Vagina (tissue), 2 donors: ENCODE data around the gene PCSK9. TPM values are rescaled to one million over a fixed set of nuclear protein-coding genes. Genes with fewer than 3 reads are reported as not detected.

Source experiments
- DNase-seq, 2 donors: peaks; one replicate each; pipeline ENCODE4 v3.0.0-alpha.2; 2017; ENCODE audit errors: extremely low spot score in 2 of 2
- H3K27ac ChIP-seq: fragments of 200-600 bp; sonication (generic); one replicate; pipeline ENCODE4 v1.5.1; 2019
- H3K27me3 ChIP-seq: fragments of 200-600 bp; sonication (generic); one replicate; pipeline ENCODE4 v1.5.1; 2019
- H3K36me3 ChIP-seq, 2 donors: fragments of 200-600 bp; sonication (generic); one replicate each; pipeline ENCODE4 v1.5.1; 2017 to 2019
- H3K4me1 ChIP-seq: fragments of 200-600 bp; sonication (generic); one replicate; pipeline ENCODE4 v1.5.1; 2019
- H3K4me3 ChIP-seq, 2 donors: fragments of 200-600 bp; sonication (generic); 1 replicate in 1 of 2; 2 replicates in 1 of 2; pipeline ENCODE4 v1.5.1; 2016 to 2019
- H3K9me3 ChIP-seq: fragments of 200-600 bp; sonication (generic); one replicate; pipeline ENCODE4 v1.5.1; 2019
- CTCF ChIP-seq, 3 experiments: fragments of 450-650 bp in 2 of 3; fragments of 200-600 bp in 1 of 3; sonication (generic) in 1 of 3; IDR thresholded peaks; one replicate each; pipeline ENCODE4 v1.5.1; 2017 to 2019; ENCODE audit warnings: antibody characterized with exemption in 3 of 3, mild to moderate bottlenecking in 2 of 3, moderate library complexity in 2 of 3
- POLR2A ChIP-seq, 2 donors: fragments of 450-650 bp; IDR thresholded peaks; one replicate each; pipeline ENCODE4 v1.6.1; 2017; ENCODE audit warnings: antibody characterized with exemption in 2 of 2, mild to moderate bottlenecking in 2 of 2, moderate library complexity in 2 of 2
- POLR2AphosphoS5 ChIP-seq, 2 donors: sonication (generic); formaldehyde crosslinking; IDR thresholded peaks; one replicate each; pipeline ENCODE4 v1.9.0; 2017; ENCODE audit warnings: antibody characterized with exemption in 2 of 2, mild to moderate bottlenecking in 2 of 2, low read depth in 1 of 2; ENCODE audit not compliant: insufficient read depth in 1 of 2
- intact Hi-C: fragments of 100-400 bp; cut with DNase I; formaldehyde crosslinking; loops from one replicate; pipeline ENCODE4 v1.15.1; 2023
- total RNA-seq: library from RNA; depleted of rRNA; stranded (reverse); fragments of >200 nt; gene quantifications from one replicate; pipeline ENCODE4 v1.2.3, GENCODE V29; 2016

The PCSK9 gene
- total RNA-seq, 1 donor from 2014 or later, result 0.25 TPM

GRCh38 chr1:55051169-55051568 lies 11.8 kb downstream of the PCSK9 start:
- H3K27me3 ChIP-seq, result no peaks in the 10 kb centered on the region
- intact Hi-C loops, result no loop called here
- no peak overlapping the region for H3K27ac ChIP-seq
- DNase-seq, result no peak
- H3K9me3 ChIP-seq, result no peaks in the 10 kb centered on the region
- no peak for TF ChIP-seq POLR2AphosphoS5 (IDR thresholded peaks at IDR 0.05; ENCODE audit: insufficient read depth in 1 of 2, low read depth in 1 of 2)
- TF ChIP-seq CTCF (IDR thresholded peaks at IDR 0.05), result no peak
- no peak for TF ChIP-seq POLR2A (IDR thresholded peaks at IDR 0.05)
- H3K4me1 ChIP-seq, result no peaks in the 10 kb centered on the region
- H3K36me3 ChIP-seq, result no peaks in the 10 kb centered on the region
- H3K4me3 ChIP-seq, result no peak overlapping the region

GRCh38 chr1:55051621-55052020 lies 12.3 kb downstream of the PCSK9 start:
- Histone ChIP-seq H3K27me3 (no peaks in the 10 kb centered on the region), H3K27ac (no peak overlapping the region)
- intact Hi-C loops, result no loop called here

GRCh38 chr1:55052221-55053142 lies 13.1 kb downstream of the PCSK9 start:
- H3K27ac ChIP-seq, result no peak overlapping the region
- H3K27me3 ChIP-seq, result no peaks in the 10 kb centered on the region
- H3K36me3 ChIP-seq, result no peaks in the 10 kb centered on the region
- no peaks in the 10 kb centered on the region for H3K4me1 ChIP-seq
- H3K9me3 ChIP-seq, result no peaks in the 10 kb centered on the region
- no peak for DNase-seq
- intact Hi-C loops, result no loop called here
- TF ChIP-seq CTCF (IDR thresholded peaks at IDR 0.05) (no peak), POLR2AphosphoS5 (IDR thresholded peaks at IDR 0.05; ENCODE audit: insufficient read depth in 1 of 2, low read depth in 1 of 2) (no peak), POLR2A (IDR thresholded peaks at IDR 0.05) (no peak)
- H3K4me3 ChIP-seq, result no peak overlapping the region

More at GRCh38 chr1:55051621-55052020, 12.3 kb downstream of the PCSK9 start:
- no peak for TF ChIP-seq POLR2AphosphoS5 (IDR thresholded peaks at IDR 0.05; ENCODE audit: insufficient read depth in 1 of 2, low read depth in 1 of 2)
- TF ChIP-seq CTCF (IDR thresholded peaks at IDR 0.05), result no peak
- TF ChIP-seq POLR2A (IDR thresholded peaks at IDR 0.05), result no peak
- no peak for DNase-seq
- H3K9me3 ChIP-seq, result no peaks in the 10 kb centered on the region
- H3K4me3 ChIP-seq, result no peak overlapping the region
- H3K36me3 ChIP-seq, result no peaks in the 10 kb centered on the region
- no peaks in the 10 kb centered on the region for H3K4me1 ChIP-seq

GRCh38 chr1:55053265-55053954 lies 14.1 kb downstream of the PCSK9 start:
- Histone ChIP-seq H3K27me3 (no peaks in the 10 kb centered on the region), H3K27ac (no peak overlapping the region), H3K9me3 (no peaks in the 10 kb centered on the region), H3K36me3 (no peaks in the 10 kb centered on the region), H3K4me1 (no peaks in the 10 kb centered on the region), H3K4me3 (no peak overlapping the region)
- intact Hi-C loops, result no loop called here
- DNase-seq, result no peak
- TF ChIP-seq CTCF (IDR thresholded peaks at IDR 0.05) (no peak), POLR2AphosphoS5 (IDR thresholded peaks at IDR 0.05; ENCODE audit: insufficient read depth in 1 of 2, low read depth in 1 of 2) (no peak), POLR2A (IDR thresholded peaks at IDR 0.05) (no peak)
